Measurements from ENCODE around the gene ITGAD. TPM values are rescaled to one million over a fixed set of nuclear protein-coding genes. Genes with fewer than 3 reads are reported as not detected.

The ITGAD gene
- total RNA-seq, 1 experiment from 2014 or later: not detected

GRCh38 chr16:31411024-31411844 lies 18.1 kb downstream of the ITGAD start:
- no peaks in the 10 kb centered on the region for H3K9me3 ChIP-seq (ENCODE audit: control insufficient read depth, low read depth, low read length)
- Mint-ChIP-seq H3K27me3 (ENCODE audit: low read depth) (peaks cover 38% of the 10 kb centered on the region), H3K9me3 (peaks cover 0 to 2% of the 10 kb centered on the region in 2 experiments; a peak in 1 of 5 replicates), H3K4me3 (no peak overlapping the region), H3K27ac (no peak overlapping the region), H3K4me1 (peaks cover 6% of the 10 kb centered on the region in 2 experiments; a peak in 3 of 4 replicates), H3K36me3 (ENCODE audit: insufficient read depth in 1 of 3, low read depth in 3 of 3) (no peaks in the 10 kb centered on the region)
- DNase-seq: no peak
- H4K5ac ChIP-seq (ENCODE audit: insufficient read length, low read depth, low read length): no peak overlapping the region
- no peak overlapping the region for H3K56ac ChIP-seq (ENCODE audit: insufficient read length, low read depth, low read length)
- no peak overlapping the region for H3K4ac ChIP-seq (ENCODE audit: low read depth, low read length)
- no peak overlapping the region for H2AK5ac ChIP-seq (ENCODE audit: insufficient read length, low read length)
- WGBS (ENCODE audit: extremely low coverage, insufficient read length, low lambda C conversion rate): no CpG with 5 or more reads among the region's 22 CpGs
- no peak overlapping the region for H3K14ac ChIP-seq (ENCODE audit: insufficient read depth, low read length)
- no peaks in the 10 kb centered on the region for H3K79me2 ChIP-seq (ENCODE audit: insufficient read depth, low read length)
- H3K18ac ChIP-seq (ENCODE audit: insufficient read length, low read depth, low read length): no peak overlapping the region
- H3K27ac ChIP-seq (ENCODE audit: insufficient read length, low read depth, low read length): no peak overlapping the region
- H3K23ac ChIP-seq (ENCODE audit: insufficient read length, low read depth, low read length): no peak overlapping the region
- H2AFZ ChIP-seq (ENCODE audit: low read length): no peak overlapping the region
- no peak for TF ChIP-seq CTCF (conservative IDR thresholded peaks at IDR 0.05)
- H2BK15ac ChIP-seq (ENCODE audit: low read depth, low read length): no peak overlapping the region
- no peak overlapping the region for H3T11ph ChIP-seq (ENCODE audit: low read length)
- no peaks in the 10 kb centered on the region for H3K27me3 ChIP-seq (ENCODE audit: insufficient read depth, low read length)
- H3K4me2 ChIP-seq (ENCODE audit: insufficient read depth, insufficient read length, low read length): no peak overlapping the region
- H4K8ac ChIP-seq (replicated peaks; ENCODE audit: insufficient read length, low read depth, low read length): no peak overlapping the region
- H2BK20ac ChIP-seq (ENCODE audit: low read depth, low read length, poor library complexity, severe bottlenecking): no peak overlapping the region
- H2BK120ac ChIP-seq (ENCODE audit: low read depth, low read length, poor library complexity, severe bottlenecking): no peak overlapping the region
- H3K9ac ChIP-seq (ENCODE audit: extremely low read depth, insufficient read length, low read length): no peak overlapping the region
- no peaks in the 10 kb centered on the region for H3K79me1 ChIP-seq (ENCODE audit: insufficient read depth, low read depth, low read length, poor library complexity, severe bottlenecking)
- H2BK5ac ChIP-seq (ENCODE audit: insufficient read length, low read length): no peak overlapping the region
- no peaks in the 10 kb centered on the region for H3K4me1 ChIP-seq (ENCODE audit: insufficient read depth, low read length)
- H4K20me1 ChIP-seq (ENCODE audit: control insufficient read depth, insufficient read depth, insufficient read length): no peaks in the 10 kb centered on the region
- no peak overlapping the region for H4K91ac ChIP-seq (ENCODE audit: insufficient read length, low read depth, low read length)
- H2BK12ac ChIP-seq (ENCODE audit: insufficient read length, low read depth, low read length): no peak overlapping the region
- H3K23me2 ChIP-seq (ENCODE audit: insufficient read length, low read depth, low read length, poor library complexity, severe bottlenecking): no peaks in the 10 kb centered on the region

Data from H9 (cell line).